Peyer's patch (tissue), 4 donors: ENCODE data around the gene SPG11.

Experiments
- CTCF ChIP-seq, 6 experiments: fragments of 450-650 bp in 4 of 6; fragments of 200-600 bp in 2 of 6; sonication (generic) in 1 of 6; IDR thresholded peaks; one replicate each; pipeline ENCODE4 v1.5.1; 2017 to 2019; ENCODE audit warnings: antibody characterized with exemption in 6 of 6, mild to moderate bottlenecking in 3 of 6, moderate library complexity in 1 of 6
- POLR2A ChIP-seq, 2 donors: fragments of 450-650 bp; IDR thresholded peaks; one replicate each; pipeline ENCODE4 v1.5.1; 2017; ENCODE audit warnings: antibody characterized with exemption in 2 of 2, mild to moderate bottlenecking in 2 of 2, moderate library complexity in 2 of 2

DNA sequence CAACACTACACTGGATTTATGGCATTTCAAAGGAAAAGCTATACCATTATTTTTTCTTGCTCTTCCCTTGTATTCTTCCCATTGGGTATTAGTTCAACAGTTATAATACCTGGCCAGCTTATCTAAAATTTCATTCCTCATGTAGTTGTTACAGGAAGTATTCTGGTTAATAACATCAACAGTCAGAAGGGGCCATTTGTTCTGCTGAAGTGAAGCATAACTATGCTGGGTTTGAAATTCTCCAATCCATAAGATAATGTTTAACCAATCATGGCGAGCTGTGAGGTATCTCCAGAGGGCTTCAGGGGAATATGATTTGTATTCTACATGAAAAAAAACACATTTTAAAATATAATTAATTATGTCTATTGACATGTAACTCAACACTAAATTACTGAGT lies 43.4 kb downstream of the SPG11 start:
- TF ChIP-seq CTCF (IDR thresholded peaks at IDR 0.05) (no peak), POLR2A (IDR thresholded peaks at IDR 0.05) (no peak)
